HG03280 (cell line): Measurements from ENCODE around the gene FSIP1.

Experiments
- ATAC-seq: cut with Tn5 transposase; IDR thresholded peaks from one replicate; pipeline ENCODE4 v1.9.1; 2021; ENCODE audit warnings: mild to moderate bottlenecking, moderate library complexity; ENCODE audit not compliant: unreplicated experiment

The FSIP1 gene

GRCh38 chr15:39651881-39652280 lies 130.8 kb downstream of the FSIP1 start:
- ATAC-seq, result no peak

GRCh38 chr15:39651295-39651694 lies 131.3 kb downstream of the FSIP1 start:
- ATAC-seq, result no peak

GRCh38 chr15:39649757-39650156 lies 132.9 kb downstream of the FSIP1 start:
- ATAC-seq, result no peak

GRCh38 chr15:39646425-39646824 lies 136.2 kb downstream of the FSIP1 start:
- ATAC-seq, result no peak

- ATAC-seq, result no peak
Measured at GRCh38 chr15:39645976-39646257, 136.7 kb downstream of the FSIP1 start.

- ATAC-seq, result no peak
Measured at GRCh38 chr15:39645138-39645975, 137.3 kb downstream of the FSIP1 start.

GRCh38 chr15:39644136-39644535 lies 138.5 kb downstream of the FSIP1 start:
- ATAC-seq, result no peak

- no peak for ATAC-seq
Measured at GRCh38 chr15:39643727-39644126, 138.9 kb downstream of the FSIP1 start.

GRCh38 chr15:39642011-39642640 lies 140.5 kb downstream of the FSIP1 start:
- no peak for ATAC-seq

GRCh38 chr15:39641191-39641889 lies 141.3 kb downstream of the FSIP1 start:
- ATAC-seq, result no peak

GRCh38 chr15:39640665-39641064 lies 142.0 kb downstream of the FSIP1 start:
- ATAC-seq, result no peak

- ATAC-seq, result no peak
Measured at GRCh38 chr15:39639037-39639436, 143.6 kb downstream of the FSIP1 start.

GRCh38 chr15:39638041-39638440 lies 144.6 kb downstream of the FSIP1 start:
- ATAC-seq, result no peak

- ATAC-seq, result no peak
Measured at GRCh38 chr15:39631357-39631756, 151.3 kb downstream of the FSIP1 start.

GRCh38 chr15:39629906-39630305 lies 152.7 kb downstream of the FSIP1 start:
- no peak for ATAC-seq

- ATAC-seq, result no peak
Measured at GRCh38 chr15:39629371-39629770, 153.3 kb downstream of the FSIP1 start.

- no peak for ATAC-seq
Measured at GRCh38 chr15:39628546-39629257, 153.9 kb downstream of the FSIP1 start.

GRCh38 chr15:39628144-39628508 lies 154.5 kb downstream of the FSIP1 start:
- ATAC-seq, result no peak

- ATAC-seq, result no peak
Measured at GRCh38 chr15:39627451-39628143, 155.0 kb downstream of the FSIP1 start.

GRCh38 chr15:39625856-39626255 lies 156.8 kb downstream of the FSIP1 start:
- ATAC-seq, result no peak

- no peak for ATAC-seq
Measured at GRCh38 chr15:39625451-39625850, 157.2 kb downstream of the FSIP1 start.
